PC-3 (cell line): ENCODE results near the gene STON1. TPM values are rescaled to one million over a fixed set of nuclear protein-coding genes. Genes with fewer than 3 reads are reported as not detected.

Experiments
- ATAC-seq: fragments of 200-7000 bp; cut with Tn5 transposase; 2 replicates; pipeline ENCODE4 v1.9.1; 2020; ENCODE audit warnings: mild to moderate bottlenecking, moderate library complexity
- BruUV-seq: library from RNA; stranded (reverse); fragments of 400-500 nt; replicated peaks from 2 replicates; lab custom pipeline; 2021; lab: Mats Ljungman, UMichigan
- CTCF ChIA-PET: fragments of 300-600 bp; sonication (Branson Sonifier 250); formaldehyde crosslinking; loops from one replicate; lab custom pipeline; 2022; ENCODE audit warnings: antibody characterized with exemption; lab: Charles Lee
- POLR2A ChIA-PET: fragments of 300-600 bp; sonication (Branson Sonifier 250); formaldehyde crosslinking; loops from one replicate; lab custom pipeline; 2022; ENCODE audit warnings: antibody characterized with exemption; ENCODE audit not compliant: unreplicated experiment; lab: Charles Lee
- DNase-seq: peaks from one replicate; pipeline ENCODE4 v3.0.0-alpha.2; 2015
- H2AFZ ChIP-seq: fragments of 300-600 bp; sonication (generic); 2 replicates; pipeline ENCODE4 v1.6.0; 2016; ENCODE audit warnings: antibody characterized with exemption, low read length
- H3F3A ChIP-seq: fragments of 300-600 bp; sonication (generic); one replicate; pipeline ENCODE4 v1.6.0; 2017; ENCODE audit warnings: antibody characterized with exemption, low read length, control low read depth, mild to moderate bottlenecking; ENCODE audit not compliant: unreplicated experiment
- H3K27ac ChIP-seq: fragments of 300-600 bp; sonication (generic); 2 replicates; pipeline ENCODE4 v1.5.1; 2016; ENCODE audit warnings: mild to moderate bottlenecking, low read length
- H3K27me3 ChIP-seq: fragments of 300-600 bp; sonication (generic); 2 replicates; pipeline ENCODE4 v1.6.1; 2016; ENCODE audit warnings: low read length, mixed read lengths
- H3K36me3 ChIP-seq: fragments of 300-600 bp; sonication (generic); 2 replicates; pipeline ENCODE4 v1.6.1; 2016; ENCODE audit warnings: low read depth, mixed run types, low read length, mixed read lengths
- H3K4me1 ChIP-seq: fragments of 300-600 bp; sonication (generic); 2 replicates; pipeline ENCODE4 v1.5.1; 2016; ENCODE audit warnings: low read length; ENCODE audit not compliant: insufficient read depth
- H3K4me2 ChIP-seq: fragments of 300-600 bp; sonication (generic); 2 replicates; pipeline ENCODE4 v1.6.0; 2016; ENCODE audit warnings: low read length
- H3K4me3 ChIP-seq: fragments of 300-600 bp; sonication (generic); 2 replicates; pipeline ENCODE4 v1.5.1; 2016; ENCODE audit warnings: mild to moderate bottlenecking, low read length, mixed read lengths
- H3K79me2 ChIP-seq: fragments of 300-600 bp; sonication (generic); 2 replicates; pipeline ENCODE4 v1.6.1; 2017; ENCODE audit warnings: low read length, mixed read lengths
- H3K9ac ChIP-seq: fragments of 300-600 bp; sonication (generic); 2 replicates; pipeline ENCODE4 v1.6.0; 2016; ENCODE audit warnings: mild to moderate bottlenecking, low read length
- H3K9me2 ChIP-seq: fragments of 300-600 bp; sonication (generic); replicated peaks from 2 replicates; pipeline ENCODE4 v1.6.1; 2016; ENCODE audit warnings: mixed run types, low read length, mixed read lengths
- H3K9me3 ChIP-seq: fragments of 300-600 bp; sonication (generic); 2 replicates; pipeline ENCODE4 v1.6.1; 2016; ENCODE audit warnings: low read length, mixed read lengths
- H4K20me1 ChIP-seq: fragments of 300-600 bp; sonication (generic); 2 replicates; pipeline ENCODE4 v1.6.1; 2016; ENCODE audit warnings: low read length, mixed read lengths
- EZH2 ChIP-seq: fragments of 300-600 bp; sonication (generic); IDR thresholded peaks from one replicate; pipeline ENCODE4 v1.6.1; 2017; ENCODE audit warnings: antibody characterized with exemption, mild to moderate bottlenecking, low read length; ENCODE audit not compliant: unreplicated experiment
- EZH2phosphoT487 ChIP-seq: fragments of 300-600 bp; sonication (generic); IDR thresholded peaks from 2 replicates; pipeline ENCODE4 v1.6.1; 2018; ENCODE audit warnings: mild to moderate bottlenecking, antibody characterized with exemption, low read length, borderline replicate concordance
- intact Hi-C: fragments of 100-400 bp; cut with micrococcal nuclease; formaldehyde crosslinking; loops from 2 replicates; pipeline ENCODE4 v1.9.0; 2023
- total RNA-seq: library from RNA; depleted of rRNA; stranded (reverse); fragments of >200 nt; gene quantifications from 2 replicates; pipeline ENCODE4 v1.2.3, GENCODE V29; 2014
- TF ChIP-seq, protein P1 (sequence below): fragments of 300-600 bp; sonication (generic); conservative IDR thresholded peaks from 2 replicates; pipeline ENCODE4 v1.5.1; 2017; ENCODE audit warnings: antibody characterized with exemption, low read depth, mild to moderate bottlenecking, low read length

STON1 gene
- total RNA-seq, 1 experiment from 2014 or later: 1.2 TPM

DNA sequence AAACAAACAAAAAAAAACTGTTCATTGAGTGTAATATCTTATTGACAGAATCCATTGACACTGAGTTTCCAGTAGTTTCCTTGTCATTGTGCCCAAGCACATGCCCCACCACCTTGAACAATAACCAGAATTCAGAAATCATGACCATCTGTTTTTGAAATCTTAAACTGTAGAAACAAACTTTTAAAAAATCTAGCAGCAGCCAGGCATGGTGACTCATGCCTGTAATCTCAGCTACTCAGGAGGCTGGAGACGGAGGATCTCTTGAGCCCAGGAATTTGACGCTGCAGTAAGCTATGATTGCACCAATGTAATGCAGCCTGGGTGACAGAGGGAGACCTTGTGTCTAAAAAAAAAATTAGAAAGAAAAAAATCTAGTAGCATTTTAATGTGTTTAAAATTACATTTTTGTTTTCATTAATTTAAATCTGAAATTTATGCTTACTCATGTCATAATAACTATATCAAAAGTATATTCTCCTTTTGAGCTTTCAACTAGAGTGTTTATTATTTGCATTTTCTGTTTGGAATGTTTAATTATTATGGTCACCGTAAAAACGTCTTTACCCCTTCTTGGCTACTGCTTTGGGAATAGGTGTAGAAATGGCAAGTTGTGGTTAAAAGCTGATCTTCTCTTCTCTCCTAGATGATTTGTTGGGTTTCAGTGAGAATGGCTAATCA is 25.2 kb upstream of the STON1 start:
- no peaks in the 10 kb centered on the region for H3K27me3 ChIP-seq
- peaks cover 6% of the 10 kb centered on the region; the same call in 1 of the 2 replicates for H3K36me3 ChIP-seq
- H3K9me3 ChIP-seq: no peaks in the 10 kb centered on the region
- no peaks in the 10 kb centered on the region for H3K9me2 ChIP-seq
- TF ChIP-seq EZH2phosphoT487 (no peak), EZH2 (no peak)
- TF ChIP-seq, protein P1, sequence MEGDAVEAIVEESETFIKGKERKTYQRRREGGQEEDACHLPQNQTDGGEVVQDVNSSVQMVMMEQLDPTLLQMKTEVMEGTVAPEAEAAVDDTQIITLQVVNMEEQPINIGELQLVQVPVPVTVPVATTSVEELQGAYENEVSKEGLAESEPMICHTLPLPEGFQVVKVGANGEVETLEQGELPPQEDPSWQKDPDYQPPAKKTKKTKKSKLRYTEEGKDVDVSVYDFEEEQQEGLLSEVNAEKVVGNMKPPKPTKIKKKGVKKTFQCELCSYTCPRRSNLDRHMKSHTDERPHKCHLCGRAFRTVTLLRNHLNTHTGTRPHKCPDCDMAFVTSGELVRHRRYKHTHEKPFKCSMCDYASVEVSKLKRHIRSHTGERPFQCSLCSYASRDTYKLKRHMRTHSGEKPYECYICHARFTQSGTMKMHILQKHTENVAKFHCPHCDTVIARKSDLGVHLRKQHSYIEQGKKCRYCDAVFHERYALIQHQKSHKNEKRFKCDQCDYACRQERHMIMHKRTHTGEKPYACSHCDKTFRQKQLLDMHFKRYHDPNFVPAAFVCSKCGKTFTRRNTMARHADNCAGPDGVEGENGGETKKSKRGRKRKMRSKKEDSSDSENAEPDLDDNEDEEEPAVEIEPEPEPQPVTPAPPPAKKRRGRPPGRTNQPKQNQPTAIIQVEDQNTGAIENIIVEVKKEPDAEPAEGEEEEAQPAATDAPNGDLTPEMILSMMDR: no peak
- H3K4me1 ChIP-seq: peaks cover 15% of the 10 kb centered on the region
- intact Hi-C loops: no loop called here
- ChIA-PET POLR2A (no interaction called here), CTCF (no interaction called here)
- H4K20me1 ChIP-seq: no peaks in the 10 kb centered on the region
- peak; percentile 64; the same call in 1 of the 2 replicates for ATAC-seq
- no peak overlapping the region for H3K4me2 ChIP-seq
- peak; percentile 11 for DNase-seq
- no peaks in the 10 kb centered on the region for H3K79me2 ChIP-seq
- H2AFZ ChIP-seq: no peak overlapping the region
- no peak overlapping the region for H3K9ac ChIP-seq
- H3K27ac ChIP-seq: no peak overlapping the region
- H3F3A ChIP-seq: no peaks in the 10 kb centered on the region
- H3K4me3 ChIP-seq: no peak overlapping the region
- no TSS peak for BruUV-seq

DNA sequence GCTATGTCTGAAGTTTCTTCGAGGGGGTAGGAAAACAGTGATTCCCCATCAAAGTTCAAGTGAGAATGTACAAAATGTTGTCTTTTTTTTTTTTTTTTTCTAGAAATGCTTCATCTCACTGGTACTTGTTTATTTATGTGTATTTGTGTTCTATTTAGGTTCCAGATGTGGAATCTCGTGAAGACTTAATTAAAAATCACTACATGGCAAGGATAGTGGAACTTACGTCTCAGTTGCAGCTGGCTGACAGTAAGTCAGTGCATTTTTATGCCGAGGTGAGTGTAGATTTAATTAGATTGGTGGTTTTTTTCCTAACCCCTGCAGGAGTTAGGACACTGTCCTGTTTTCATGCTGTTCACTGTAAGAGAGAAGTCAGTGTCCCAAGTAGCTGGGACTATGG is 22.8 kb upstream of the STON1 start:
- BruUV-seq: no TSS peak
- no peaks in the 10 kb centered on the region for H3K27me3 ChIP-seq

More for the DNA sequence above, 22.8 kb upstream of the STON1 start:
- Histone ChIP-seq H3K4me2 (no peak overlapping the region), H3K4me3 (no peak overlapping the region), H3F3A (no peaks in the 10 kb centered on the region), H3K9me3 (no peaks in the 10 kb centered on the region), H3K36me3 (peaks cover 10% of the 10 kb centered on the region; the same call in 1 of the 2 replicates), H4K20me1 (no peaks in the 10 kb centered on the region), H2AFZ (no peak overlapping the region), H3K27ac (no peak overlapping the region), H3K79me2 (no peaks in the 10 kb centered on the region), H3K9me2 (no peaks in the 10 kb centered on the region), H3K4me1 (peaks cover 25% of the 10 kb centered on the region), H3K9ac (no peak overlapping the region)
- no peak for DNase-seq
- ChIA-PET POLR2A (no interaction called here), CTCF (no interaction called here)
- intact Hi-C loops: no loop called here
- no peak for ATAC-seq
- no peak for TF ChIP-seq EZH2
- TF ChIP-seq EZH2phosphoT487: no peak
- TF ChIP-seq, protein P1: no peak
